GM12873 (cell line): Measurements from ENCODE around the gene THUMPD3.

ENCODE experiments used
- TF ChIP-seq, protein P1 (sequence below): IDR thresholded peaks from 2 replicates; pipeline ENCODE4 v1.5.1; 2012; ENCODE audit warnings: low read depth, mild to moderate bottlenecking, moderate library complexity, low read length, control low read depth; ENCODE audit not compliant: insufficient read depth; ENCODE audit errors: missing control alignments

THUMPD3 gene

DNA sequence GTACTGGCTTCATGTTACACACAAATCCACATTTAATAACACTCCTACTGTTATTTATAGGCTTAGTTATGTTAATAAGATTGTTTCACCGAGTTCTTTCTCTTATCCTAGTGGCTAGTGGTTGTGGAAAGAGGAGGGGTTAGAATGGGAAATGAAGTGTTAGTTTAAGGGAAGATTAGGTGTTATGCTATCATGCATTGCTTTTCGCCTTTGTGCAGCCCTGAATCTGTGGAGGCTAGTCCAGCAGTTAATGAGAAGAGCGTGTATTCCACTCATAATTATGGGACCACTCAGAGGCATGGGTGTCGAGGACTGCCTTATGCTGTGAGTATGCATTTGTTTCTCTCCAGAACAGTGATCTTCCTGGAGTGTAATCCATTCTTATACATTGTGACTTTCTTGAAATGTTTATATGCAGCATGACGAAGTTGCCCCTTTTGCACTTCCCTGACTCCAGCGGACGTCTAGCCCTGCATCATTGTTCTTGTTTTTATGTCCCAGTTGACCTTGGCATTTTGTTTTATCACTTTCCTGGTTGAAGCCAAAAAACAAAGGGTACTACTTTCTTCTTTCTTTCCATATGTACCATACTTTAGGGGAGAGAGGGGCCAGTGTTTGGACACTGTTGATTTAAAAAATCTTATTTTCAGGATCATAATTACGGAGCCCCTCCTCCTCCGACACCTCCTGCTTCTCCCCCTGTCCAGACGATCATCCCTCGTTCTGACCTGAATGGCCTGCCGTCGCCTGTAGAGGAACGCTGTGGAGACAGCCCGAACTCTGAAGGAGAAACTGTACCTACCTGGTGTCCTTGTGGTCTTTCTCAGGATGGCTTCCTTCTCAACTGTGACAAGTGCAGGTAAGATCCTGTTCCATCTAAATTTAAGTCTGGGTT is 71.0 kb downstream of the THUMPD3 start:
- TF ChIP-seq, protein P1, sequence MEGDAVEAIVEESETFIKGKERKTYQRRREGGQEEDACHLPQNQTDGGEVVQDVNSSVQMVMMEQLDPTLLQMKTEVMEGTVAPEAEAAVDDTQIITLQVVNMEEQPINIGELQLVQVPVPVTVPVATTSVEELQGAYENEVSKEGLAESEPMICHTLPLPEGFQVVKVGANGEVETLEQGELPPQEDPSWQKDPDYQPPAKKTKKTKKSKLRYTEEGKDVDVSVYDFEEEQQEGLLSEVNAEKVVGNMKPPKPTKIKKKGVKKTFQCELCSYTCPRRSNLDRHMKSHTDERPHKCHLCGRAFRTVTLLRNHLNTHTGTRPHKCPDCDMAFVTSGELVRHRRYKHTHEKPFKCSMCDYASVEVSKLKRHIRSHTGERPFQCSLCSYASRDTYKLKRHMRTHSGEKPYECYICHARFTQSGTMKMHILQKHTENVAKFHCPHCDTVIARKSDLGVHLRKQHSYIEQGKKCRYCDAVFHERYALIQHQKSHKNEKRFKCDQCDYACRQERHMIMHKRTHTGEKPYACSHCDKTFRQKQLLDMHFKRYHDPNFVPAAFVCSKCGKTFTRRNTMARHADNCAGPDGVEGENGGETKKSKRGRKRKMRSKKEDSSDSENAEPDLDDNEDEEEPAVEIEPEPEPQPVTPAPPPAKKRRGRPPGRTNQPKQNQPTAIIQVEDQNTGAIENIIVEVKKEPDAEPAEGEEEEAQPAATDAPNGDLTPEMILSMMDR: no peak

DNA sequence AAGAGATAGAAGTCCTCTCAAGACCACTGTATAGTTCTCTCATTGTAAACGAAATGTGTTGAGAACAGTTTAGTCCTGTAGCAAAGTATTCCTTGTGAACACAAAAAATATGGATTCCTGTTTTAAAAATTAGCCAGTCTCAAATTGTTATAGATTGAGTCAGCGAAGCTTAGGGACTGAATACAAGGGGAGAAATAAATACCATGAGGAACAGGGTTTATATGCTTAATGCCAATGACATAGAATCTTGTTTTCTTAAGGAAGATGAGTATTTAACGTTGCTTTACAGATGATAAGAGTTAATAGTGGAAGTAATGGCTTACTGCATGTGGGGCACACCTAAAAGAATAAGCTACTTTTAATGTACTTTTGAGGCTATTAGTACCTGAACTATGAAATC is 72.5 kb downstream of the THUMPD3 start:
- TF ChIP-seq, protein P1: no peak
